Putamen (tissue), 1 donor: ENCODE data around the gene LEKR1.
"Not testable (repeated sequence)": the region's sequence is repeated elsewhere in the genome, so short reads cannot be mapped to it uniquely, and the experiment has no call there.

ENCODE experiments used
- DNase-seq: peaks from one replicate; pipeline ENCODE4 v3.0.0-alpha.2; 2016; ENCODE audit warnings: low spot score

LEKR1 gene

GRCh38 chr3:156910022-156910421 is 83.9 kb downstream of the LEKR1 start:
- no peak for DNase-seq

- not testable (repeated sequence) for DNase-seq
Measured at GRCh38 chr3:156910831-156911230, 84.7 kb downstream of the LEKR1 start.

GRCh38 chr3:156914300-156914699 is 88.1 kb downstream of the LEKR1 start:
- DNase-seq: not testable (repeated sequence)

GRCh38 chr3:156915372-156915771 is 89.2 kb downstream of the LEKR1 start:
- no peak for DNase-seq

- no peak for DNase-seq
Measured at GRCh38 chr3:156918746-156919145, 92.6 kb downstream of the LEKR1 start.

- no peak for DNase-seq
Measured at GRCh38 chr3:156919818-156920217, 93.7 kb downstream of the LEKR1 start.

GRCh38 chr3:156920399-156920798 is 94.2 kb downstream of the LEKR1 start:
- no peak for DNase-seq

GRCh38 chr3:156923349-156923748 is 97.2 kb downstream of the LEKR1 start:
- no peak for DNase-seq

- no peak for DNase-seq
Measured at GRCh38 chr3:156938724-156939123, 112.6 kb downstream of the LEKR1 start.

GRCh38 chr3:156939315-156939714 is 113.2 kb downstream of the LEKR1 start:
- no peak for DNase-seq

- DNase-seq: no peak
Measured at GRCh38 chr3:156941311-156941710, 115.2 kb downstream of the LEKR1 start.

- no peak for DNase-seq
Measured at GRCh38 chr3:156948402-156949210, 122.5 kb downstream of the LEKR1 start.

- DNase-seq: no peak
Measured at GRCh38 chr3:156952011-156952410, 125.9 kb downstream of the LEKR1 start.

GRCh38 chr3:156957715-156958114 is 131.6 kb downstream of the LEKR1 start:
- no peak for DNase-seq

- no peak for DNase-seq
Measured at GRCh38 chr3:156963096-156963495, 136.9 kb downstream of the LEKR1 start.

- DNase-seq: no peak
Measured at GRCh38 chr3:156964577-156964976, 138.4 kb downstream of the LEKR1 start.

GRCh38 chr3:156966349-156966748 is 140.2 kb downstream of the LEKR1 start:
- DNase-seq: not testable (repeated sequence)

- DNase-seq: no peak
Measured at GRCh38 chr3:156973954-156974353, 147.8 kb downstream of the LEKR1 start.

GRCh38 chr3:156974931-156975330 is 148.8 kb downstream of the LEKR1 start:
- DNase-seq: no peak

GRCh38 chr3:156975721-156976120 is 149.6 kb downstream of the LEKR1 start:
- no peak for DNase-seq

GRCh38 chr3:156976933-156977332 is 150.8 kb downstream of the LEKR1 start:
- no peak for DNase-seq

GRCh38 chr3:156978481-156978961 is 152.4 kb downstream of the LEKR1 start:
- peak; percentile 17 for DNase-seq

GRCh38 chr3:156981005-156981404 is 154.9 kb downstream of the LEKR1 start:
- no peak for DNase-seq

GRCh38 chr3:156983559-156983958 is 157.4 kb downstream of the LEKR1 start:
- DNase-seq: no peak
